PC-3 (cell line): ENCODE data around the gene RPL6. TPM values are rescaled to one million over a fixed set of nuclear protein-coding genes. Genes with fewer than 3 reads are reported as not detected.
"Not testable (repeated sequence)": the region's sequence is repeated elsewhere in the genome, so short reads cannot be mapped to it uniquely, and the experiment has no call there.

Source experiments
- ATAC-seq: fragments of 200-7000 bp; cut with Tn5 transposase; 2 replicates; pipeline ENCODE4 v1.9.1; 2020; ENCODE audit warnings: mild to moderate bottlenecking, moderate library complexity
- BruUV-seq: library from RNA; stranded (reverse); fragments of 400-500 nt; replicated peaks from 2 replicates; lab custom pipeline; 2021; lab: Mats Ljungman, UMichigan
- CTCF ChIA-PET: fragments of 300-600 bp; sonication (Branson Sonifier 250); formaldehyde crosslinking; loops from one replicate; lab custom pipeline; 2022; ENCODE audit warnings: antibody characterized with exemption; lab: Charles Lee
- POLR2A ChIA-PET: fragments of 300-600 bp; sonication (Branson Sonifier 250); formaldehyde crosslinking; loops from one replicate; lab custom pipeline; 2022; ENCODE audit warnings: antibody characterized with exemption; ENCODE audit not compliant: unreplicated experiment; lab: Charles Lee
- DNase-seq: peaks from one replicate; pipeline ENCODE4 v3.0.0-alpha.2; 2015
- H2AFZ ChIP-seq: fragments of 300-600 bp; sonication (generic); 2 replicates; pipeline ENCODE4 v1.6.0; 2016; ENCODE audit warnings: antibody characterized with exemption, low read length
- H3F3A ChIP-seq: fragments of 300-600 bp; sonication (generic); one replicate; pipeline ENCODE4 v1.6.0; 2017; ENCODE audit warnings: antibody characterized with exemption, low read length, control low read depth, mild to moderate bottlenecking; ENCODE audit not compliant: unreplicated experiment
- H3K27ac ChIP-seq: fragments of 300-600 bp; sonication (generic); 2 replicates; pipeline ENCODE4 v1.5.1; 2016; ENCODE audit warnings: mild to moderate bottlenecking, low read length
- H3K27me3 ChIP-seq: fragments of 300-600 bp; sonication (generic); 2 replicates; pipeline ENCODE4 v1.6.1; 2016; ENCODE audit warnings: low read length, mixed read lengths
- H3K36me3 ChIP-seq: fragments of 300-600 bp; sonication (generic); 2 replicates; pipeline ENCODE4 v1.6.1; 2016; ENCODE audit warnings: low read depth, mixed run types, low read length, mixed read lengths
- H3K4me1 ChIP-seq: fragments of 300-600 bp; sonication (generic); 2 replicates; pipeline ENCODE4 v1.5.1; 2016; ENCODE audit warnings: low read length; ENCODE audit not compliant: insufficient read depth
- H3K4me2 ChIP-seq: fragments of 300-600 bp; sonication (generic); 2 replicates; pipeline ENCODE4 v1.6.0; 2016; ENCODE audit warnings: low read length
- H3K4me3 ChIP-seq: fragments of 300-600 bp; sonication (generic); 2 replicates; pipeline ENCODE4 v1.5.1; 2016; ENCODE audit warnings: mild to moderate bottlenecking, low read length, mixed read lengths
- H3K79me2 ChIP-seq: fragments of 300-600 bp; sonication (generic); 2 replicates; pipeline ENCODE4 v1.6.1; 2017; ENCODE audit warnings: low read length, mixed read lengths
- H3K9ac ChIP-seq: fragments of 300-600 bp; sonication (generic); 2 replicates; pipeline ENCODE4 v1.6.0; 2016; ENCODE audit warnings: mild to moderate bottlenecking, low read length
- H3K9me2 ChIP-seq: fragments of 300-600 bp; sonication (generic); replicated peaks from 2 replicates; pipeline ENCODE4 v1.6.1; 2016; ENCODE audit warnings: mixed run types, low read length, mixed read lengths
- H3K9me3 ChIP-seq: fragments of 300-600 bp; sonication (generic); 2 replicates; pipeline ENCODE4 v1.6.1; 2016; ENCODE audit warnings: low read length, mixed read lengths
- H4K20me1 ChIP-seq: fragments of 300-600 bp; sonication (generic); 2 replicates; pipeline ENCODE4 v1.6.1; 2016; ENCODE audit warnings: low read length, mixed read lengths
- EZH2 ChIP-seq: fragments of 300-600 bp; sonication (generic); IDR thresholded peaks from one replicate; pipeline ENCODE4 v1.6.1; 2017; ENCODE audit warnings: antibody characterized with exemption, mild to moderate bottlenecking, low read length; ENCODE audit not compliant: unreplicated experiment
- EZH2phosphoT487 ChIP-seq: fragments of 300-600 bp; sonication (generic); IDR thresholded peaks from 2 replicates; pipeline ENCODE4 v1.6.1; 2018; ENCODE audit warnings: mild to moderate bottlenecking, antibody characterized with exemption, low read length, borderline replicate concordance
- intact Hi-C: fragments of 100-400 bp; cut with micrococcal nuclease; formaldehyde crosslinking; loops from 2 replicates; pipeline ENCODE4 v1.9.0; 2023
- total RNA-seq: library from RNA; depleted of rRNA; stranded (reverse); fragments of >200 nt; gene quantifications from 2 replicates; pipeline ENCODE4 v1.2.3, GENCODE V29; 2014
- TF ChIP-seq, protein P1 (sequence below): fragments of 300-600 bp; sonication (generic); conservative IDR thresholded peaks from 2 replicates; pipeline ENCODE4 v1.5.1; 2017; ENCODE audit warnings: antibody characterized with exemption, low read depth, mild to moderate bottlenecking, low read length

RPL6 gene
- total RNA-seq, 1 experiment from 2014 or later, result 1,509 TPM

DNA sequence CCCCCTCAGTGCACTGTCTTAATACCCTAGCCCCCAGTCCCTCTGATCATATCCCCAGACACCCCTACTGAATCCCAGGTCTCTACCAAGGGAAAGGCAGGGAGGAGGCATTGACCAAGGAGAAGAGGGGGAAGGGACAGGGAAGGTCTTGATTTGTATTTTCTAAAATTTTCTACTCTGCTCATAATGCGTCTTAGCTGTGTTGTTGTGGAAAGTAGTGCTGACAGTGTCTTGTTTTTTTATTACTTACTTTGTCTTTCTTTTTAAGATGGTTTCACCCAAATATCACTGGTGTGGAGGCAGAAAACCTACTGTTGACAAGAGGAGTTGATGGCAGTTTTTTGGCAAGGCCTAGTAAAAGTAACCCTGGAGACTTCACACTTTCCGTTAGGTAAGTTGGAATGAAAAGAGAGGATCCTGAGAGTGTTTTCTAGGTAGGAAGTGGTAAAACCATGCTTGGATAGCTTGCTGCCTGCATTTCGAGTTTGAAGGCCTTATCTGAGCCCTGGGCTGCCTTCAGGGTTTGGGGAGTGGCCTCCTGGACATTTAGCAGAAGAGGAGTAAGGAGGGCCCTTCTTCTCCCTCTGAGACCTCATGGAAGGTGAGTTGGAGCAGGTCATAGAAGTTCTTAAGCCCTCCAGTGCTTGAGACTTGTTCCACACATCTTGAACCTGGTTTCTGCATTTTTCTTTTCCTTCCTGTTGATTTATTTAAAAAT lies 36.8 kb upstream of the RPL6 start:
- ChIA-PET POLR2A (no interaction called here), CTCF (no interaction called here)
- Histone ChIP-seq H3K27me3 (no peaks in the 10 kb centered on the region), H2AFZ (no peak overlapping the region), H3K9me2 (no peaks in the 10 kb centered on the region), H3K4me1 (no peaks in the 10 kb centered on the region), H3K9ac (no peak overlapping the region), H3K9me3 (no peaks in the 10 kb centered on the region), H3K4me3 (no peak overlapping the region), H3F3A (no peaks in the 10 kb centered on the region), H3K27ac (no peak overlapping the region), H3K79me2 (peaks cover 29% of the 10 kb centered on the region), H4K20me1 (no peaks in the 10 kb centered on the region), H3K36me3 (peaks cover 34% of the 10 kb centered on the region), H3K4me2 (no peak overlapping the region)
- intact Hi-C loops, result no loop called here
- ATAC-seq (no peak), DNase-seq (no peak)
- no TSS peak for BruUV-seq
- TF ChIP-seq, protein P1, sequence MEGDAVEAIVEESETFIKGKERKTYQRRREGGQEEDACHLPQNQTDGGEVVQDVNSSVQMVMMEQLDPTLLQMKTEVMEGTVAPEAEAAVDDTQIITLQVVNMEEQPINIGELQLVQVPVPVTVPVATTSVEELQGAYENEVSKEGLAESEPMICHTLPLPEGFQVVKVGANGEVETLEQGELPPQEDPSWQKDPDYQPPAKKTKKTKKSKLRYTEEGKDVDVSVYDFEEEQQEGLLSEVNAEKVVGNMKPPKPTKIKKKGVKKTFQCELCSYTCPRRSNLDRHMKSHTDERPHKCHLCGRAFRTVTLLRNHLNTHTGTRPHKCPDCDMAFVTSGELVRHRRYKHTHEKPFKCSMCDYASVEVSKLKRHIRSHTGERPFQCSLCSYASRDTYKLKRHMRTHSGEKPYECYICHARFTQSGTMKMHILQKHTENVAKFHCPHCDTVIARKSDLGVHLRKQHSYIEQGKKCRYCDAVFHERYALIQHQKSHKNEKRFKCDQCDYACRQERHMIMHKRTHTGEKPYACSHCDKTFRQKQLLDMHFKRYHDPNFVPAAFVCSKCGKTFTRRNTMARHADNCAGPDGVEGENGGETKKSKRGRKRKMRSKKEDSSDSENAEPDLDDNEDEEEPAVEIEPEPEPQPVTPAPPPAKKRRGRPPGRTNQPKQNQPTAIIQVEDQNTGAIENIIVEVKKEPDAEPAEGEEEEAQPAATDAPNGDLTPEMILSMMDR, result no peak
- TF ChIP-seq EZH2, result no peak
- TF ChIP-seq EZH2phosphoT487, result no peak

DNA sequence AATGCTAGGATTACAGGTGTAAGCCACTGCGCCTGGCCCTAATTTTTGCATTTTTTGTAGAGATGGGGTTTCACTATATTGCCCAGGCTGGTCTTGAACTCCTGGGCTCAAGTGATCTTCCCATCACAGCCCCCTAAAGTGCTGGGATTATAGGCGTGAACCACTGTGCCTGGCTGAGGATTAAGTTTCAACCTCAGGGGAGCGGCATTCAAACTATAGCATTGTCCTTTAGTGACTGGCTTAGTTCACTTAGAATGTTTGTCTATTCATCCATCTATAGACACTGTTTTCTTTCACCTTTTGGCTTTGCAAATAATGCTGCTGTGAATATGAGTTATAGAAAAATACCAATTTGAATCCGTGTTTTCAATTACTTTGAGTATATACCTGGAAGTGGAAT lies 34.5 kb upstream of the RPL6 start:
- Histone ChIP-seq H3K9me3 (no peaks in the 10 kb centered on the region), H2AFZ (no peak overlapping the region), H3K4me2 (no peak overlapping the region), H3K9ac (no peak overlapping the region), H3K4me1 (no peaks in the 10 kb centered on the region), H4K20me1 (no peaks in the 10 kb centered on the region), H3F3A (no peaks in the 10 kb centered on the region), H3K79me2 (peaks cover 48% of the 10 kb centered on the region), H3K36me3 (peaks cover 21% of the 10 kb centered on the region), H3K27ac (no peak overlapping the region), H3K27me3 (no peaks in the 10 kb centered on the region), H3K9me2 (no peaks in the 10 kb centered on the region), H3K4me3 (no peak overlapping the region)
- POLR2A ChIA-PET, result no interaction called here
- DNase-seq (no peak), ATAC-seq (no peak)
- no peak for TF ChIP-seq EZH2phosphoT487
- no peak for TF ChIP-seq EZH2
- TF ChIP-seq, protein P1, result no peak
- intact Hi-C loops, result no loop called here
- BruUV-seq, result no TSS peak
- CTCF ChIA-PET, result no interaction called here

DNA sequence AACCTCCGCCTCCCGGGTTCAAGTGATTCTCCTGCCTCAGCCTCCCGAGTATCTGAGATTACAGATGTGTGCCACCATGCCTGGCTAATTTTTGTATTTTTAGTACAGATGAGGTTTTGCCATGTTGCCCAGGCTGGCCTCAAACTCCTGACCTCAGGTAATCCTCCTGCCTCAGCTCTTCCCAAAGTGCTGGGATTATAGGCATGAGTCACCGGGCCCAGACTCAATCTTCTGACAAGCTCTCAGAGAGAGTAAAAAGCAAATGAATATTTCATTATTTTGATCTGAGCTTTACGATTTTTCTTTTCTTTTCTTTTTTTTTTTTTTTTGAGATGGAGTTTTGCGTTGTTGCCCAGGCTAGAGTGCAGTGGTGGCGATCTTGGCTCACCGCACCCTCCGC lies 31.2 kb upstream of the RPL6 start:
- H3K4me3 ChIP-seq, H3K4me1 ChIP-seq, H3K27me3 ChIP-seq, H3K27ac ChIP-seq, H2AFZ ChIP-seq, H3F3A ChIP-seq, H3K9me3 ChIP-seq, H3K36me3 ChIP-seq, BruUV-seq, CTCF ChIA-PET, H3K4me2 ChIP-seq, intact Hi-C loops, POLR2A ChIA-PET, H3K9ac ChIP-seq, H3K9me2 ChIP-seq: not testable (repeated sequence)
- ATAC-seq (peak; percentile 38; the same call in 1 of the 2 replicates), DNase-seq (peak; percentile 15)
- Histone ChIP-seq H4K20me1 (peaks cover 19% of the 10 kb centered on the region; the same call in 1 of the 2 replicates), H3K79me2 (peaks cover 81% of the 10 kb centered on the region)
